Endodermal cell (in vitro differentiated cells): ENCODE measurements around the gene ELL2. TPM values are rescaled to one million over a fixed set of nuclear protein-coding genes. Genes with fewer than 3 reads are reported as not detected.
A peak's percentile ranks its signal among the peaks of the same experiment; 100 is the strongest.

Source experiments
- DNase-seq: peaks from one replicate; pipeline ENCODE4 v3.0.0-alpha.2; 2017
- H3K27ac ChIP-seq: 2 replicates; pipeline ENCODE4 v1.5.1; 2013; ENCODE audit warnings: mild to moderate bottlenecking, low read depth, low read length, moderate library complexity
- H3K27me3 ChIP-seq: 2 replicates; pipeline ENCODE4 v1.6.1; 2013; ENCODE audit warnings: mild to moderate bottlenecking, low read length, moderate library complexity; ENCODE audit not compliant: insufficient read depth, control insufficient read depth, poor library complexity, severe bottlenecking
- H3K36me3 ChIP-seq: 2 replicates; pipeline ENCODE4 v1.7.0; 2013; ENCODE audit warnings: mild to moderate bottlenecking, low read length, moderate library complexity; ENCODE audit not compliant: control insufficient read depth, insufficient read depth
- H3K4me1 ChIP-seq: one replicate; pipeline ENCODE4 v1.7.0; 2013; ENCODE audit warnings: low read length; ENCODE audit not compliant: control insufficient read depth, insufficient read depth
- H3K4me3 ChIP-seq: 2 replicates; pipeline ENCODE4 v1.5.1; 2013; ENCODE audit warnings: mild to moderate bottlenecking, low read length, moderate library complexity
- H3K9ac ChIP-seq: 2 replicates; pipeline ENCODE4 v1.6.1; 2013; ENCODE audit warnings: mild to moderate bottlenecking, low read length, moderate library complexity; ENCODE audit not compliant: poor library complexity, severe bottlenecking; ENCODE audit errors: extremely low read depth
- H3K9me3 ChIP-seq: 2 replicates; pipeline ENCODE4 v1.6.1; 2013; ENCODE audit warnings: mild to moderate bottlenecking, low read length, moderate library complexity; ENCODE audit not compliant: control insufficient read depth
- H3K27ac Mint-ChIP-seq: 2 replicates; pipeline ENCODE4 v1.8.0; 2020; ENCODE audit warnings: mixed read lengths
- H3K27me3 Mint-ChIP-seq: 2 replicates; pipeline ENCODE4 v1.8.0; 2021; ENCODE audit warnings: mild to moderate bottlenecking, mixed read lengths; ENCODE audit not compliant: insufficient read depth
- H3K36me3 Mint-ChIP-seq: 2 replicates; pipeline ENCODE4 v1.8.0; 2020; ENCODE audit warnings: low read depth, mixed read lengths
- H3K4me1 Mint-ChIP-seq: 2 replicates; pipeline ENCODE4 v1.8.0; 2020; ENCODE audit warnings: mixed read lengths
- H3K4me3 Mint-ChIP-seq: 2 replicates; pipeline ENCODE4 v1.8.0; 2020; ENCODE audit warnings: mild to moderate bottlenecking, moderate library complexity, mixed read lengths
- H3K9me3 Mint-ChIP-seq: 2 replicates; pipeline ENCODE4 v1.8.0; 2020; ENCODE audit warnings: mild to moderate bottlenecking, mixed read lengths
- CTCF ChIP-seq: fragments of 200-600 bp; sonication (generic); conservative IDR thresholded peaks from 2 replicates; pipeline ENCODE4 v1.5.0; 2021; ENCODE audit warnings: antibody characterized with exemption, mild to moderate bottlenecking
- WGBS, 2 experiments: methylation state at CpG; one replicate each; pipeline versions ENCODE4 v1.1.5 to v1.1.7; 2013; ENCODE audit warnings: missing lambda C conversion rate in 2 of 2, mixed read lengths in 1 of 2; ENCODE audit not compliant: insufficient coverage in 1 of 2, insufficient read length in 1 of 2; 5-methylcytosine and 5-hydroxymethylcytosine counted together
- total RNA-seq, 2 donors: library from RNA; stranded (reverse); fragmentation: NEBNext Ultra II Directional in 1 of 2; extraction: Animal tissue kit (Norgen Biotek cat#: 25700) in 1 of 2; gene quantifications; 2 replicates in 1 of 2; 3 replicates in 1 of 2; pipeline ENCODE4 v1.2.1, GENCODE V29; 2021

Gene ELL2
- total RNA-seq, 2 donors from 2014 or later, result 28.6 to 44.1 TPM

GRCh38 chr5:95949810-95950209 lies 11.8 kb downstream of the ELL2 start:
- Histone ChIP-seq H3K27ac (no peak overlapping the region), H3K9ac (no peak overlapping the region), H3K9me3 (peaks cover 25% of the 10 kb centered on the region), H3K27me3 (no peaks in the 10 kb centered on the region), H3K4me1 (peaks cover 9% of the 10 kb centered on the region), H3K36me3 (peaks cover 37% of the 10 kb centered on the region), H3K4me3 (no peak overlapping the region)
- DNase-seq, result no peak
- peaks cover 8% of the 10 kb centered on the region for H3K9me3 Mint-ChIP-seq
- no peak overlapping the region for H3K4me3 Mint-ChIP-seq
- no peaks in the 10 kb centered on the region for H3K27me3 Mint-ChIP-seq
- no peak overlapping the region for H3K27ac Mint-ChIP-seq
- 88% methylated on average over 1 of the region's 1 CpG; no CpG with 5 or more reads in 1 of the 2 experiments for WGBS, 2 experiments
- H3K4me1 Mint-ChIP-seq, result peaks cover 15% of the 10 kb centered on the region
- no peak for TF ChIP-seq CTCF
- H3K36me3 Mint-ChIP-seq, result peaks cover 23% of the 10 kb centered on the region

- no peak for TF ChIP-seq CTCF
- H3K4me1 Mint-ChIP-seq, result peaks cover 17% of the 10 kb centered on the region
Observed at GRCh38 chr5:95948631-95949030, 13.0 kb downstream of the ELL2 start.

GRCh38 chr5:95946451-95946850 lies 15.2 kb downstream of the ELL2 start:
- Histone ChIP-seq H3K9ac (no peak overlapping the region), H3K4me3 (peak overlapping the region; percentile 35), H3K36me3 (peaks cover 21% of the 10 kb centered on the region), H3K27me3 (no peaks in the 10 kb centered on the region), H3K27ac (no peak overlapping the region), H3K4me1 (peaks cover 11% of the 10 kb centered on the region), H3K9me3 (peaks cover 1% of the 10 kb centered on the region)
- 94 to 100% methylated on average over 1 of the region's 1 CpG for WGBS, 2 experiments
- peaks cover 23% of the 10 kb centered on the region for H3K4me1 Mint-ChIP-seq
- H3K36me3 Mint-ChIP-seq, result peaks cover 2% of the 10 kb centered on the region
- no peaks in the 10 kb centered on the region for H3K27me3 Mint-ChIP-seq
- no peak overlapping the region for H3K4me3 Mint-ChIP-seq
- peaks cover 1% of the 10 kb centered on the region for H3K9me3 Mint-ChIP-seq
- no peak overlapping the region for H3K27ac Mint-ChIP-seq
- DNase-seq, result no peak
- TF ChIP-seq CTCF, result no peak

More at GRCh38 chr5:95948631-95949030, 13.0 kb downstream of the ELL2 start:
- DNase-seq, result no peak
- peaks cover 11% of the 10 kb centered on the region for H3K4me1 ChIP-seq
- H3K27ac ChIP-seq, result no peak overlapping the region
- no peak overlapping the region for H3K9ac ChIP-seq
- H3K27me3 ChIP-seq, result no peaks in the 10 kb centered on the region
- H3K27ac Mint-ChIP-seq, result no peak overlapping the region
- peaks cover 41% of the 10 kb centered on the region for H3K36me3 ChIP-seq
- peaks cover 18% of the 10 kb centered on the region for H3K36me3 Mint-ChIP-seq
- H3K4me3 ChIP-seq, result no peak overlapping the region
- no peaks in the 10 kb centered on the region for H3K27me3 Mint-ChIP-seq
- peaks cover 23% of the 10 kb centered on the region for H3K9me3 ChIP-seq
- peaks cover 8% of the 10 kb centered on the region for H3K9me3 Mint-ChIP-seq
- no peak overlapping the region for H3K4me3 Mint-ChIP-seq
